HG03521 (cell line): ENCODE results near the gene FN3K.
"Not testable (repeated sequence)": the region's sequence is repeated elsewhere in the genome, so short reads cannot be mapped to it uniquely, and the experiment has no call there.

Experiments
- ATAC-seq: cut with Tn5 transposase; IDR thresholded peaks from one replicate; pipeline ENCODE4 v1.9.1; 2021; ENCODE audit warnings: mild to moderate bottlenecking, moderate library complexity; ENCODE audit not compliant: unreplicated experiment

Gene FN3K

DNA sequence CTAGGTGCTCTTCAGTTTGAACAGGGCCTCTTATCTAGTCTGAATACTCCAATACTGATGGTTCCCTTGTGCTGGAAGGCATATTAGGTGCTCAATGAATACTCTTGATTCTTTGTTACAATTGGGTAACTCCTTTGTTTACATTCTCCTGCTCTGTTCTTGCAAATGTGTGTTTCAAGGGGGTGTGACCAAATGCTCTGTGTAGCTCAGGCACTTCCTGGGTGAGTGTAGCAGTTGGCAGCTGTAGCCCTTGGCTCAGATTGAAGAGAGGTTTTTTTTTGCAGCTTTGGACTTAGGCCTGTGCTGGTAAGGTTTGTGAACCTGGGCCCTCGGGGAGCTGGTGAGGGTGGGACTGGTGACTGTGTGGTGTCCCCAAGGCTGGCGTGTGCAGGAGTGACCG lies 36.6 kb downstream of the FN3K start:
- no peak for ATAC-seq

DNA sequence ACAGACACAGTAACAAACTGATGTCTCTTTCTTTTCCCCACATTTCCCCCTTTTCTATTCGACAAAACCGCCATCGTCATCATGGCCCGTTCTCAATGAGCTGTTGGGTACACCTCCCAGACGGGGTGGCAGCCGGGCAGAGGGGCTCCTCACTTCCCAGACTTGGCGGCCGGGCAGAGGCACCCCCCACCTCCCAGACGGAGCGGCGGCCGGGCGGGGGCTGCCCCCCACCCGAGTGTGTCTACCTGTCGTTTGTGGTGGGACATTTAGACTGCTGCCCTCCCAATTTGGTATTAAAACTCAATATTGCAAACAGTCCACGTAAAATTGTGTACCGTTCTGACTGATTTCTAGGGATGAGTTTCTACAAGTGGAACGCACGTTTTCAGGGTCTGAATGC lies 39.0 kb downstream of the FN3K start:
- ATAC-seq = not testable (repeated sequence)

- ATAC-seq = no peak
Observed at GRCh38 chr17:82775001-82775823, 39.8 kb downstream of the FN3K start.

- ATAC-seq = no peak
Observed at GRCh38 chr17:82776454-82776853, 41.0 kb downstream of the FN3K start.

- ATAC-seq = not testable (repeated sequence)
Observed at GRCh38 chr17:82777778-82778375, 42.5 kb downstream of the FN3K start.

GRCh38 chr17:82779541-82779940 lies 44.1 kb downstream of the FN3K start:
- ATAC-seq = no peak

DNA sequence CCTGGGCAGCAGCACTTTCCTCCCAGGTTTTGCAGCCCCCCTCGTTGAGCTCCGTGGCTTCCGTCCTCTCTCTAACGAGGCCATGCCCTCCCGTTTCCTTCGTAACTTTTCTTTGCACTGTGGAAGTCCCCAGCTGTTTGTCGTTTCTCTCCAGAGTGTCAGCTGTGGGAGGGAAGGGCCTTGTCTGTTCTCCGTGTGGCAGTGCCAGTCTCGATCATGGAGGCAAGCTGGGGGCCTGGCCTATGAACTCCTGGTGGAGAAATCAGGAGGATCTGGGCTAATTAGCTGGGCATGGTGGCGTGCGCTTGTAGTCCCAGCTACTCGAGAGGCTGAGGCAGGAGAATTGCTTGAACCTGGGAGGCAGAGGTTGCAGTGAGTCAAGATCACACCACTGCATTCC lies 44.8 kb downstream of the FN3K start:
- no peak for ATAC-seq

- no peak for ATAC-seq
Observed at GRCh38 chr17:82780971-82781893, 45.8 kb downstream of the FN3K start.

- ATAC-seq = no peak
Observed at GRCh38 chr17:82781894-82782274, 46.5 kb downstream of the FN3K start.

DNA sequence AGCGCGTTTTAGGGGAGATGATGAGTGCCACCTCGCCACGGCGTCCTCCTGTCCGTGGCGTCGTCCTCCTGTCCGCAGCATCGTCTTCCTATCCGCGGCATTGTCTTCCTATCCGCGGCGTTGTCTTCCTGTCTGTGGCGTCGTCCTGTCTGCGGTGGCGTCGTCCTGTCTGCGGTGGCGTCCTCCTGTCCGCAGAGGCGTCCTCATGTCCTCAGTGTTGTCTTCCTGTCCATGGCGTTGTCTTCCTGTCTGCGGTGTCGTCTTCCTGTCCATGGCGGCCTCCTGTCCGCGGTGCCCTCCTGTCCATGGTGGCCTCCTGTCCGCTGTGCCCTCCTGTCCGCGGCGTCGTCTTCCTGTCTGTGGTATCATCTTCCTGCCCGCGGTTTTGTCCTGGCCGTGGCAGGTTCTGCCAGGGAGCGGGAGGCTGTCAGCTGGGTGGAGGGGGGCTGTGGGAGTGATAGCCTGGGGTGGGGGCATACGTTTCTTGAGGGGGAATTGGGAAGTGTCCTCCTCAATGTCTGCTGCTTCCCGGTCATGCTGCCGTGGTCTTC lies 47.3 kb downstream of the FN3K start:
- ATAC-seq = no peak

DNA sequence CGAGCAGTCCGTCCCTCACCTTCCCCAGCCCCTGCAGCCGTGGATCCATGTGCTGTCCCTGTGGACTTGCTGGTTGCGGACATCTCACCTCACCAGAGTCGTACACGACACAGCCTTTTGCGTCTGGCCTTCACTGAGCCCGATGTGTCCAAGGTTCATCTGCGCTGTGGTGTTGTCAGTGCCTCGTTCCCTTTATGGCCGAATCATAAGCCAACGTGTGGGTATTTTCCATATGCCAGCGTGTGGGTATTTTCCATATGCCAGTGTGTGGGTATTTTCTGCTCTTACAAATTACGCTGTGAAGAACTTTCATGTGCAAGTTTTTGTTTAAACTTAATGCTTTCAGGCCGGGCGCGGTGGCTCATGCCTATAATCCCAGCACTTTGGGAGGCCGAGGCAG lies 48.1 kb downstream of the FN3K start:
- no peak for ATAC-seq

- not testable (repeated sequence) for ATAC-seq
Observed at GRCh38 chr17:82785581-82785980, 50.2 kb downstream of the FN3K start.

DNA sequence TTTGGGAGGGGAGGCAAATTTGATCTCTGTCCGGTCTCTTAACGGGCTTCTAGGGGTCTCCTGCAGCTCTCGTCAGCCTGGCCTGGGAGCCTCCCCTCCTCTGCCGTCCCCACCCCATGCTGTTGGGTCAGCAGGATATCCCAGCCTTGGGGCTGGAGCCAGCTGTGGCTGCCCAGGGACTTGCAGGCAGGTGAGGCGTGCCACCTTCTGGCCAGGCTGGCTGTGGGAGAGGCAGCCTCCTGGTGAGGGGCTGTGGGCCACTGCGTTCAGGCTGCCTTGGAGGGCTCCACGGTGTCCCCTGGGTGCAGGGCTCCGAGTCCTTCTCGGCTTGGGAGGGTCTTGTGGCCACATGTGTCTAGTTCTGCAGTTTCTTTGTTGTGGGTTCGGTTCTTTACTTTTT lies 51.0 kb downstream of the FN3K start:
- ATAC-seq = no peak

- ATAC-seq = no peak
Observed at GRCh38 chr17:82787081-82787848, 51.9 kb downstream of the FN3K start.

DNA sequence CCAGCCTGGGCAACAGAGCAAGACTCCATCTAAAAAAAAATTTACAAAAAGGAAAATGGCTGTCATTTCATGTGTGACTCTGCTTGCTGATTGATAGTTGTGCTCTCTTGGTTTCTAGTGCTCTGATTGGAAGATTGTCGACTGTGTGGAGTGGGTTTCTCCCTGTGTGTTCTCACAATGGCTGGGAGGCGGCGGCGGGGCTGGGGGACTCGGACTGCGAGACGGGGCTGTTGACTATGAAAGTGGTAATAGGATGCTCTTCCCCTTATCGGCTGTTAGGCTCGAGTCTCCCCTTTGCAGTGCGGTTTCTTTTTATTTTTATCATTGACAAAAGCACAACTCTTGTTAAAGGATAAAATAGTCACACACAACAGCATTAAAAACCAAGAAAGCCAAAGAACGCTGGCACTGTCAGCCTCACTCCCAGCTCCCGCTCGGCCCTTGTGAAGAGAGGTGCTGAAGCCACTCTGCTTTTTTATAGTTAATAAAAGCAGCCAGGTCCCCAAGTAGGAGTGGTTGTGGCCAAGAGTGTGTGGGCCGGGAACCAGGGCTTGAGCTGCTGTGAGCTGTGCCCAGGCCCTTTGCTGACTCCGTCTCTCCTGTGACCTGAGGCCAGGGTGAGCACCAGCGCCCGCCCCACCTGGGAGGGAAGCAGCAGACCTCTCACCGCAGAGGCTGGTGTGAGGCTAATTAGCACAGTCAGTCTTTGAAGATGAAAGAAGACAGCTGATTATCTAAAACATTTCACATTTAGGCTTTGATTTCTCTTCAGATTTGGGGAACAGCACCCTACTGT lies 53.0 kb downstream of the FN3K start:
- ATAC-seq = no peak

DNA sequence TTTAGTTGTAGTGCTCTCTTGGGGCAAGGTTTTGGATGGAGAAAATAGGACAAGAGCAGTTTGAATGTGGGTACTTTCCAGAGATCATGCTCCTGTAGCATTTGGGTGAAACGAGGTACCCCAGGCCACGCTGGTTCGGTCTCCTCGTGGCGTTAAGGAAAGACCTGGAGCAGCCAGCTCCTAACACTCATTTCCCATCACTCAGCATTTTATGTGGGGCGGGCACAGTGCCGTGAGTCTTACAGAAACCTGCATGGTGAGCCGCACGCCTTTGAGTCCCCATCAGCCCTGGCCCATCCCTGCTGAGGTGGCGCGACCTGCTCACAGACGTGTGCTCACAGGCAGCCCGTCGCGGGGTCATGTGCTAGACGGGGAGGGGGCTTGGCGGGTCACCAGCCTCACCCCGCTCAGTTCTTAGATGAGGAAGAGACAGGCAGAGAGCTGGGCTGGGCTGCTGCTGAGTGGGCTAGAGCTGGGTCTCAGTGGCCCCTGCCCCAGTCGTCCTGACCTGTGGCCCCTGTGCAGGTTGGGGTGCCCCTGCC lies 53.7 kb downstream of the FN3K start:
- no peak for ATAC-seq

- no peak for ATAC-seq
Observed at GRCh38 chr17:82789806-82790205, 54.4 kb downstream of the FN3K start.

- ATAC-seq = no peak
Observed at GRCh38 chr17:82790391-82790790, 55.0 kb downstream of the FN3K start.

GRCh38 chr17:82791532-82791931 lies 56.1 kb downstream of the FN3K start:
- ATAC-seq = no peak
